Activated CD8-positive, alpha-beta memory T cell treated with anti-CD3 and anti-CD28 coated beads, Interleukin-2, amount 50 U/mL, for 48 hours (primary cell): ENCODE results near the gene LUC7L3.
"Not testable (repeated sequence)": the region's sequence is repeated elsewhere in the genome, so short reads cannot be mapped to it uniquely, and the experiment has no call there.

Experiments used
- DNase-seq: peaks from one replicate; pipeline ENCODE4 v3.0.0-alpha.2; 2020

Gene LUC7L3

DNA sequence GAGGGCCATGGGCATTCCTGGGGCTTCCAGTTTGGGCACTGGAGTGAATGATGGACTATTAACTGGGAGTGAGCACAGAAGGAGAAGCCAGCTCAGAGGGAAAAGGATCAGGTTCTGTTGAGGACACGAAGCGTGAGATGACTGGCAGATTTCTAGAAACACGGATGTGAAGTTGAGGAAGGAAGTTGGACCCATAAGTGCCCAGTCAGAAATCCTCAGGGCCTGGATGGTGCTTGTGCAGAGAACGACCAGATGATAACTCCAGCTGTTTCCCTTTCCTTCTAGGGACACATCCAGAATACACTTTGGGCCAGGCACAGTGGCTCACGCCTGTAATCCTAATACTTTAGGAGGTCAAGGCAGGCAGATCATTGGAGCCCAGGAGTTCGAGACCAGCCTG lies 71.2 kb downstream of the LUC7L3 start:
- no peak for DNase-seq

DNA sequence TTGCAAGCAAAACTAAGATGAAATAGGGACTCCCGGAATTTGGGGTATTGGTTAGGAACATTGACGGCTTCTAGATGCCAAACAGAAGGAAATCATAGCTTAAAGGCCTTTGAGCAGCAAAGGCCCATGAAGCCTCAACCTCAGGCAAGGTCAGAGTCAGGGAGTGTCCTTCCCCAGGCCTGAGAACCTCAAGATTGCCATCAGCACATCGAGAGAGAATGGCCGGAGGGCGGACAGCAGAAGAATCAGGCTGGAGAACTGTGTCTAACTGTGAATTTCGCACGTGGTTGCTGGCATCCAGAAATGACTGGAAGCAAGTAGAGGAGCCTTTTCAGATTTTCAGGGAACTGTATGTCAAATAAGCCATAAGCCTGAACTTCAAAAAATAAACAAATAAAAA lies 72.7 kb downstream of the LUC7L3 start:
- no peak for DNase-seq

DNA sequence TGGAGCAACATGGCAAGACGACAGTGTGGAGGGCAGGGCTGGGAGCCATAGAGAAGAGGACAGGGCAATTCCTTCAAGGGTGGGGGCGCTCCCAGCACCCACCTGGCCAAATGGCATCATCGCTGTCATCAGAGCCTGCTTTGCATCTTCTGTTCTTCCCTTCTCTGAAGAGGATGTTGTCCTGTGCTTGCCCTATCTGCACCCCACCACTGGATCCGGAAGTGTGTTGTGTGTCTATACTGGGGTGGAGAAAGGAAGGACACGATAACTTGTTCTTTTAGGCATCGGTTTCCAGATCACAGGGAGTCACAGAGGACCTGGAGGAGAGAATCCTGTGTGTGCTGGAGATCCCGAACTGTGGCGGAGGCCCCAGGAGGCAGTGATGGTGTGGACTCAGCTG lies 73.6 kb downstream of the LUC7L3 start:
- DNase-seq, result no peak

GRCh38 chr17:50794361-50794760 lies 75.0 kb downstream of the LUC7L3 start:
- DNase-seq, result no peak

GRCh38 chr17:50797135-50797810 lies 77.9 kb downstream of the LUC7L3 start:
- no peak for DNase-seq

- DNase-seq, result no peak
Observed at GRCh38 chr17:50798424-50799288, 79.3 kb downstream of the LUC7L3 start.

DNA sequence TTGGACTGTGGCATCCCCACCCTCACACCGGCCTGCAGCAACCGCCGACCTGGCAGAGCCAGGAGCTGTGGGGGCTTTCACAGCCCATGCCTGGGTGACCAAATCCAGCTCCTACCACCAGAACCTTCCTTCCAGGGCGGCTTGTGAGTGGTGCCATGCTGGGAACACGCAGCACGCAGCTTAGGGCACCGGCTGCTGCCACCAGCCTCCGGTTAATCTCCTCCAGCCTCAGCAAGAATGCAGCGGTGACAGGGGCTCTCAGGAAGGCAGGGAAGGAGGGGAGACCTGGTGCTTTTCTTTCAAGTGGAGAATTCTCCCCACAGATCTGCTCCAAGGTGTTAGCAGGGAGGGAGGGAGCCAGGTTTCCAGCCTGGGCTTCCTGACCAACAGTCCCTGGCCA lies 80.2 kb downstream of the LUC7L3 start:
- DNase-seq, result no peak

DNA sequence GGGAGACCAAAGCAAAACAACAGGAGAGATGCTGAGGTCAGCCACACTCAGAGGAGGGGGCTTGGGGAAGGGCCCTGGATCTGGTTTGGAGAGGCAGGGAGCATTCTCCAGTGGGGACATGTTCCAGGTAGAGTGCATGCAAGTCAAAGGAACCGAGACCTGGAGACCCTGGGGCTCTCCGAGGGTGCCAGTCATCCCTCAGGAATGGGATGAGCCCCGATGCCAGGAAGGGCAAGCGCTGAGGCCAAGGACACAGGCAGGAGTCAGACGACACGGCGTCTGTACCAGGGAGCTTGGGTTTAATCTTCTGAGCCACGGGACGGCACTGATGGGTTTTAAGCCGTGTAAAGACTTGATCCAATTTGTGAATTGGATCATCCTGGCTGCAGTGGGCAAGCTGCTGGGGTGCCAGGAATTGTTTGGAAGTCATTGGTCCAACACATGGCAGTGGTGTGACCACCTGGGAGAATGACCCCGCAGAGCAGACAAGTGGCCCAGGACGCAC lies 80.8 kb downstream of the LUC7L3 start:
- no peak for DNase-seq

- no peak for DNase-seq
Observed at GRCh38 chr17:50802609-50803571, 83.5 kb downstream of the LUC7L3 start.

GRCh38 chr17:50803676-50804075 lies 84.3 kb downstream of the LUC7L3 start:
- no peak for DNase-seq

DNA sequence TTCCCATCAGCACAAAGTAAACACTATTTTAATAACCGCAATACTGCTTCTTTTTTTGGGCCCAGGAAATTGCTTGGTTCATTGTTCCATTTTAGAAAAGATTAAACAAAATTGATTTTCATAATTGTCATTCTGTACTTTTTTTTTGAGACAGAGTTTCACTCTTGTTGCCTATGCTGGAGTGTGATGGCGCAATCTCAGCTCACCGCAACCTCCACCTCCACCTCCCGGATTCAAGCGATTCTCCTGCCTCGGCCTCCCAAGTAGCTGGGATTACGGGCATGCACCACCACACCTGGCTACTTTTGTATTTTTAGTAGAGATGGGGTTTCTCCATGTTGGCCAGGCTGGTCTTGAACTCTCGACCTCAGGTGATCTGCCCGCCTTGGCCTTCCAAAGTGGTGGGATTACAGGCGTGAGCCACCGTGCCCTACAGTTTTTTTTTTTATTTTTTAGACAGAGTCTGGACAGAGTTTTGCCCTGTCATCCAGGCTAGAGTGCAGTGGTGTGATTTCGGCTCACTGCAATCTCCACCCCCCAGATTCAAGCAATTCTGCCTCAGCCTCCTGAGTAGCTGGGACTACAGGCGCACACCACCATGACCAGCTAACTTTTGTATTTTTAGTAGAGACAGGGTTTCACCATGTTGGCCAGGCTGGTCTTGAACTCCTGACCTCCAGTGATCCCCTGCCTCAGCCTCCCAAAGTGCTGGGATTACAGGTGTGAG lies 85.5 kb downstream of the LUC7L3 start:
- not testable (repeated sequence) for DNase-seq

DNA sequence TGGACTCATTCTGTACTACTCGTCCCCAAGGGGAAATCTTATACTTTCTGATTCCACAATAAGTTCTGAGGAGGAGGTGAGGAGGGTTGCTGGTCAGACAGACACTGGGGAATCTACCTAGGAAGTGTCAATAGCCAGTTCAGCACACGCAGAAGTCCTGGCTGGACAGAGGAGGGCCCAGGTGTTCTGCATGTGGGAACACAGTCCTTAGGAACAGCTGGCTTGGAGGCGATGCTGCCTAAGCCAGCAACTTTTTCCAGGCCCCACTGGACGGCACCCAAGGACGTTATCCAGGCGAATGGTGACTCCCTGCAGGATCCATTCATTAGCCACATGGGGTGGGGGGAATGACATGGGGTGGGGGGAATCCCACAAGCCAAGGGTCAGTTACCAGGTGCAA lies 86.1 kb downstream of the LUC7L3 start:
- DNase-seq, result no peak
